ENCODE data around the gene PTPN3.
"Not testable (repeated sequence)": the region's sequence is repeated elsewhere in the genome, so short reads cannot be mapped to it uniquely, and the experiment has no call there.

PTPN3 gene

GRCh38 chr9:109403116-109403515, 95.0 kb downstream of the PTPN3 start:
- in situ Hi-C loops (cut with MboI; ENCODE audit: low sequenced_read_pairs) = no loop called here

DNA sequence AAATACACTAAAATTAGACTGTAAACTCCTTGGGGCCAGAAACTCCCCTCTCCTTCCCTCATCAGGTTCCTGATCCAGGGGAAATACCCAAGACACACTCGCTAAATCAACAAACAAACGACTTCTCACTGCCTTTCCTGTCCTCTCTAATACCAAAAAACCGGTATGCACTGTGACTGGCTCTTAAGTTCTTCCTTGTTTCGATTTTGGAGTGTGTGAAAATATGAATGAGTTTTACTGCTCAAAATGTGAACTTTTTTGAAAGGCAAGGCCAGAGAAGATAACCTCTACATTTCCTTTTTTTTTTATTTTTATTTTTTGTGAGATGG, 96.2 kb downstream of the PTPN3 start:
- in situ Hi-C loops (cut with MboI; ENCODE audit: low sequenced_read_pairs) = no loop called here

DNA sequence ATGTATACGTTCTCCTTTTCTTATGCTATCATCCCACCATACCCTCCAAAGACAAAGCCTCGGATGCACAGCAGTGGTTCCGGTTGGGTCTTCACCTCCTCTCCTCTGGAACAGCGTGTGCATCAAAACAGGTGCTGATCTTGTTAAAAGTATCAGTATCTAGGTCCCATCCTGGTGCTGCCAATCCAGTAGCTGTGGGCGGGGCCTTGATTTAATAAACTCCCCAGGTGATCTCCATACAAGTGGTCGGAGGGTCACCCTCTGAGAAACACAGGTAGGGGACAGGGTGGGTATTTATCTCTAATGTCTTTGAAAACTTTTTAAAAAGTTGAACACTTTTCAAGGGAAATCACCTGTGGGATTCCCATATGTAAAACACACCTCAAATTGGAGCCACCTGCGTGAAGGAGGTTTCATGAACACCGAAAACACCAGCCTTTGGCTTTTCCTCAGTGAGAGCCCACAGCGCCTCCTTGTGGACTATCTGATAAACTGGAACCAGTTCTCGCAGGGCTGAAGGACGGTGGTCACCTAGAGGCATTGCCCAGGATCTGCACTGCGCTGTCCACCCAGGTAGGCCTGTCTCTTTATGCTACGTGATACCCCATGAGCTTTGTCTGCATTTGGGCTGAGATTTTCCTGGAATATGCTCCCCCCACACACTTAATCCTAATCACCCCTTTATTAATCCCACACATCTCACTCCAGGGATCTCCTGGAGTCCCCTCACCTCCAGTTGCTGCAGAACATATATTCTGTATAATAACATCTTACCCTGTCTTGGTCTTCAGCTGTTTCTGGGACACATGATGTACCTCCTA, 96.7 kb downstream of the PTPN3 start:
- in situ Hi-C loops (cut with MboI; ENCODE audit: low sequenced_read_pairs) = no loop called here

GRCh38 chr9:109399258-109399767, 98.8 kb downstream of the PTPN3 start:
- in situ Hi-C loops (cut with MboI; ENCODE audit: low sequenced_read_pairs) = no loop called here

- in situ Hi-C loops (cut with MboI; ENCODE audit: low sequenced_read_pairs) = no loop called here
Measured at GRCh38 chr9:109391176-109391575, 106.9 kb downstream of the PTPN3 start.

GRCh38 chr9:109387856-109388255, 110.3 kb downstream of the PTPN3 start:
- in situ Hi-C loops (cut with MboI; ENCODE audit: low sequenced_read_pairs) = no loop called here

DNA sequence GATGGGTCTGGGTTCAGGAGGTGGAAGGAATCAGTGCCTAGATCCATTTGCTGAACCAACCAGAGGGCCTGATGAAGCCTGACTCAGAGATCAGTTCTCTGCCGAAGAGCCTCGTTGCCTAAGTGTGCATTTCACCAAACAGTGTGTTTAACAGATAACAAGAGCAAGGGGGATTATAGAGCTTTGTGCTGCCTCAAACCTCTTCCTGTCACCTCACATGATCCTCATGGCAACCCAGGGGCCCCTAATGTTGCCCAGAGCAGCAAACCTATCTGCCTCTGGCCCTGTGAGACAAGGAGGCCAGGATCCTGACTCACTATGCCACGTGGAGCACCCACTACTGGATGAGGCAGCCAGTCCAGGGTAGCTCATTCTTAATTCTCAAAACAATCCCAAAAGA, 110.9 kb downstream of the PTPN3 start:
- in situ Hi-C loops (cut with MboI; ENCODE audit: low sequenced_read_pairs) = no loop called here

- in situ Hi-C loops (cut with MboI; ENCODE audit: low sequenced_read_pairs) = no loop called here
Measured at GRCh38 chr9:109385499-109385898, 112.6 kb downstream of the PTPN3 start.

GRCh38 chr9:109383947-109384346, 114.2 kb downstream of the PTPN3 start:
- in situ Hi-C loops (cut with MboI; ENCODE audit: low sequenced_read_pairs) = no loop called here

DNA sequence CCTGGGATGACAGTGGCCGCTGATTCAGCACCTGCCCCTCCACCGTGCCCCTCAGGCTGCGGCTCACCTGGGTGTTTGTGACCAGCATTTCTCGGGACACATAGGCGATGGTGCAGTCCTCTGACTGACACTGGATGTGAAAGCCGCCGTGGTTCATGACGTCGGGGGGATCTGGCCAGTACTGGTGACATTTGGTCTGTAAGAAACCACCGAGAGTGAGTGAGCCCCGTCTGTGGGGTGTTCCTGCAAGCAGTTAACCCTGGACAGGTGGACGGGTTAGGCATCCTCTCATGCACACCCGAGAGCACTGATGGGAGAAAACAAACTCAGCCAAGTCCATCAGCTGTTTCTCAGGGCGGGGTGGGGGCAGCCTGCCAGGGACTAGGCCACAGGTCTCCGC, 114.8 kb downstream of the PTPN3 start:
- in situ Hi-C loops (cut with MboI; ENCODE audit: low sequenced_read_pairs) = no loop called here

- in situ Hi-C loops (cut with MboI; ENCODE audit: low sequenced_read_pairs) = no loop called here
Measured at GRCh38 chr9:109382585-109382984, 115.5 kb downstream of the PTPN3 start.

DNA sequence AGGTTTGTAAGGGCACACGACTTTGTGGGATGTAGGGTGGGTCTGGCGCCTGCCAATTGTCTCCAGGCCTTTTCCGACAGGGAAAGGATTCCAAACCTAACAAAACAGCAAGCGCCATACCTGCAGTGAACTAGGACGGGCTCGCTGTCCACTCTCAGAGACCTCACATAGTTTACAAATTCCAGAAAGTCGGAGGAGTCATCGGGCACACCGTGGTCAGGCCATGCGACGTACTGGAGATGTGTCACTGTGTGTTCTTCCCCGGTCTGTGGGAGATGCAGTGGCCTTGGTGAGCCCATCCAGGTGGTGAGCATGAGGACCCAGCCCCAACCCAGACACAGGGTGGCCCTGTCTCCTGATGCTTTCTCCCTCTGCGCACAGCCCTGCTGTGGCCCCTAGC, 115.9 kb downstream of the PTPN3 start:
- in situ Hi-C loops (cut with MboI; ENCODE audit: low sequenced_read_pairs) = no loop called here

GRCh38 chr9:109381011-109381729, 116.9 kb downstream of the PTPN3 start:
- in situ Hi-C loops (cut with MboI; ENCODE audit: low sequenced_read_pairs) = no loop called here

- in situ Hi-C loops (cut with MboI; ENCODE audit: low sequenced_read_pairs) = no loop called here
Measured at GRCh38 chr9:109379513-109379912, 118.6 kb downstream of the PTPN3 start.

GRCh38 chr9:109378316-109378715, 119.8 kb downstream of the PTPN3 start:
- in situ Hi-C loops (cut with MboI; ENCODE audit: low sequenced_read_pairs) = no loop called here

DNA sequence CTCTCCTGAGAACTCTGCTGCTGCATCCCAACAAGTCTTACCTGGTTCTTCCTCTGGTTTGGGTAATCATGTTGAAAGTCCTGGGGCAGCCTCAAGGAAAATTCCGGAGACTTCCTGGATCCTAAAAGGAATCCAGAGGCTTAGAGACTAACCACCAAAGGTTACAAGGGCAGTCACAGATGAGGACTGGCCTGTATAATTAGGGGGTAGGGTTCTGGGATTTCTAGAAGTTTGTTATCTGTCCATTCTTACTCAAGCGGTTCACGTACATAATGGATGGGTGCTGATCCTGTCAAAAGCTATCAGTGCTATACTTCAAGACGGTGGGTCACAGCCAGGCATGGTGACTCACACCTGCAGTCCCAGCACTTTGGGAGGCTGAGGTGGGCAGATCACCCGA, 125.9 kb downstream of the PTPN3 start:
- in situ Hi-C loops (cut with MboI; ENCODE audit: low sequenced_read_pairs) = no loop called here

- in situ Hi-C loops (cut with MboI; ENCODE audit: low sequenced_read_pairs) = no loop called here
Measured at GRCh38 chr9:109371374-109371773, 126.7 kb downstream of the PTPN3 start.

DNA sequence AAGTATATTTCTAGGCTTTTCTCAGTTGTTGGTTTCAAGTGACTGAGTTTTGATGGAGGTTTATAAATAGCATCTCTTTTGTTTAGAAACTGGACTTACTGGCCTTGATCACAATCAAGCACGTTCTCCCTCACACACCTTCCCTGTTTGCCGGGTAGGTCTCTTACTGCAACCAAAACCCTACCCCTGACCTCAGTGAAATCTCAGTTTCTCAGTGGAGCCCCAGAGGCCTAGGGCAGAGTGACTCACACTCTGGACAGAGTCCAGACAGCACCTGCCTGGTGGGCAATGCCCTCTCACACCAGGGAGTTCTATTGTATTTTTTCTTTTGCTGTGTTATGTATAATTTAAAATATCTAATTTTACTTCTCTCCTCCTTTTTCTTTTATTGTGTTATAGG, 128.8 kb downstream of the PTPN3 start:
- in situ Hi-C loops (cut with MboI; ENCODE audit: low sequenced_read_pairs) = no loop called here

- in situ Hi-C loops (cut with MboI; ENCODE audit: low sequenced_read_pairs) = no loop called here
Measured at GRCh38 chr9:109360771-109361170, 137.3 kb downstream of the PTPN3 start.

DNA sequence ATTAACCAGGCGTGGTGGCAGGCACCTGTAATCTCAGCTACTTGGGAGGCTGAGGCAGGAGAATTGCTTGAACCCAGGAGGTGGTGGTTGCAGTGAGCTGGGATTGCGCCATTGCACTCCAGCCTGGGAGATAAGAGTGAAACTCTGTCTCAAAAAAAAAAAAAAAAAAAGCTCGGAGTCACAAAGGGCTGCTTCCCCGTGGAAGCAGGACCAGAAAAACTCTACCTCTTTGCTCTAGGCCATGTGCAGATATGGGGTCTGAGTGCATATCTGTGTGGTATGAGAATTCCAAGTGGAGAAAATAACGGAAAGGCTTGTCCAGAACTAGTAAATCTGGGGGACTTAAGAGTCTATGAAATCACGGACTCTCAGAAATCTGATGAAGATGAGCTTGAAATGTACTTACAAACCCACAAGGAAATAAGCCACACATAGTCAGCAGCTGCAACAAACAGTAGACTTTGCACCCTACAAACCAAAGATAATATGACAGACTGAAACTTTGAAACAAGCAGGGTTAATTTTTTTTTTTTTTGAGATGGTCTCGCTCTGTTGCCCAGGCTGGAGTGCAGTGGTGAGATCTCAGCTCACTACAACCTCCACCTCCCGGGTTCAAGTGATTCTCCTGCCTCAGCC, 139.0 kb downstream of the PTPN3 start:
- in situ Hi-C loops (cut with MboI; ENCODE audit: low sequenced_read_pairs) = not testable (repeated sequence)

DNA sequence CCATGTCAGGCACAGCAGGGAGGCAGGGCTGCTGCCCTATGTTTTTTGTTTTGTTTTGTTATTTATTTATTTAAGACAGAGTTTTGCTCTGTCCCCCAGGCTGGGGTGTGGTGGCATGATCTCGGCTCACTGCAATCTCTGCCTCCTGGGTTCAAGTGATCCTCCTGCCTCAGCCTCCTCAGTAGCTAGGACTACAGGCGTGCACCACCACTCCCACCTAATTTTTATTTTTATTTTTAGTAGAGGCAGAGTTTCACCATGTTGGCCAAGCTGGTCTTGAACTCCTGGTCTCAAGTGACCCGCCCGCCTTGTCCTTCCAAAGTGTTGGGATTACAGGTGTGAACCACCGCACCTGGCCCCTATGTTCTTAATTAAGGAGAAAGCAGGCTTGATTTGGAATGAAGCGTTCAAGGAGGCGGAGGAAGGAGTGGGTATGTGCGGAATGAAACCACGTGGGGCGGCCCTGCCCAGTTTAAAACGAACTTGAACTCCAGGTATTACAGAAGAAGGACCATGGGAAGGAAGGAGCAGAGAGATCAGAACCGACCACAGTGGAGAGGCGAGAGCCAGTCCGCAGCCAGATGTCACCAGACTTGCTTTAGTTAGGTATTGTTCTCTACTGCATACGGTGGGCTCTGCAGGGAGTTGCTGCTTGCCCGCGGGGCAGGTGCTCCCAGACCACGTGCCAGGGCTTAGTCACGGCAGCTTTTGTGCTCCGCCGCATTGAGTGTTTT, 142.4 kb downstream of the PTPN3 start:
- in situ Hi-C loops (cut with MboI; ENCODE audit: low sequenced_read_pairs) = no loop called here

Data from HL-60/S4 treated with retinoic acid at 250 ng/mL for 4 days and 3 days (cell line).